ENCODE results near the gene RNU6-1. TPM values are rescaled to one million over a fixed set of nuclear protein-coding genes. Genes with fewer than 3 reads are reported as not detected.

The RNU6-1 gene
- polyA plus RNA-seq, 1 of the 3 experiments (the other 2 are of a cell fraction): not detected

GRCh38 chr15:67826717-67827561 is 12.9 kb downstream of the RNU6-1 start:
- TF ChIP-seq POLR2AphosphoS5 (IDR thresholded peaks at IDR 0.05; ENCODE audit: low read depth, low read length) (no peak), RAD21 (IDR thresholded peaks at IDR 0.05; ENCODE audit: low read length) (no peak), TCF12 (IDR thresholded peaks at IDR 0.05) (no peak), CTCF (IDR thresholded peaks at IDR 0.05) (no peak), NFIC (IDR thresholded peaks at IDR 0.05; ENCODE audit: borderline replicate concordance) (no peak), IRF3 (IDR thresholded peaks at IDR 0.05; ENCODE audit: low read depth, low read length) (no peak)
- Histone ChIP-seq H3K4me3 (ENCODE audit: low read depth in 2 of 2, low read length in 1 of 2) (no peak overlapping the region), H3K27ac (ENCODE audit: low read depth in 2 of 2, low read length in 1 of 2) (no peak overlapping the region), H3K27me3 (ENCODE audit: insufficient read depth) (peaks cover 27% of the 10 kb centered on the region), H3K4me2 (no peak overlapping the region), H2AFZ (ENCODE audit: low read depth) (no peak overlapping the region), H4K20me1 (ENCODE audit: insufficient read depth) (no peaks in the 10 kb centered on the region), H3K4me1 (ENCODE audit: control insufficient read depth in 1 of 2, insufficient read depth in 2 of 2, low read depth in 1 of 2, low read length in 1 of 2) (peaks cover 0 to 21% of the 10 kb centered on the region in 2 experiments; a peak in 2 of 4 replicates), H3K79me2 (ENCODE audit: insufficient read depth) (no peaks in the 10 kb centered on the region), H3K9me2 (no peaks in the 10 kb centered on the region), H3K9me3 (no peaks in the 10 kb centered on the region), H3K36me3 (replicated peaks in 1 of 2; ENCODE audit: control insufficient read depth in 1 of 2, insufficient read depth in 2 of 2, low read length in 1 of 2) (no peaks in the 10 kb centered on the region), H3K9ac (no peak overlapping the region), H3F3A (replicated peaks; ENCODE audit: insufficient read depth) (no peaks in the 10 kb centered on the region)
- WGBS (ENCODE audit: low lambda C conversion rate): 91% methylated on average over 34 of the region's 88 CpGs
- CTCF ChIA-PET: interaction anchor here (1.0 to 1.7 kb wide), 2 partner anchors 9 to 880 kb away, joined by 3 to 4 read pairs; no protein-coding TSS in a partner anchor
- POLR2A ChIA-PET: no interaction called here
- peak; percentile 31 for DNase-seq

- CTCF ChIA-PET: interaction anchor here (2.8 to 4.6 kb wide), 2 partner anchors 9 to 369 kb away, joined by 14 to 23 read pairs; no protein-coding TSS in a partner anchor
- Histone ChIP-seq H3K9ac (no peak overlapping the region), H3K36me3 (replicated peaks in 1 of 2; ENCODE audit: control insufficient read depth in 1 of 2, insufficient read depth in 2 of 2, low read length in 1 of 2) (no peaks in the 10 kb centered on the region), H3K9me3 (no peaks in the 10 kb centered on the region), H3K79me2 (ENCODE audit: insufficient read depth) (no peaks in the 10 kb centered on the region), H3F3A (replicated peaks; ENCODE audit: insufficient read depth) (no peaks in the 10 kb centered on the region), H3K27ac (ENCODE audit: low read depth in 2 of 2, low read length in 1 of 2) (no peak overlapping the region), H3K9me2 (no peaks in the 10 kb centered on the region), H4K20me1 (ENCODE audit: insufficient read depth) (no peaks in the 10 kb centered on the region), H3K27me3 (ENCODE audit: insufficient read depth) (peaks cover 35% of the 10 kb centered on the region), H2AFZ (ENCODE audit: low read depth) (no peak overlapping the region), H3K4me2 (no peak overlapping the region), H3K4me3 (ENCODE audit: low read depth in 2 of 2, low read length in 1 of 2) (no peak overlapping the region), H3K4me1 (ENCODE audit: control insufficient read depth in 1 of 2, insufficient read depth in 2 of 2, low read depth in 1 of 2, low read length in 1 of 2) (peaks cover 0 to 22% of the 10 kb centered on the region in 2 experiments; a peak in 2 of 4 replicates)
- 92% methylated on average over 58 of the region's 77 CpGs for WGBS (ENCODE audit: low lambda C conversion rate)
- DNase-seq: no peak
- POLR2A ChIA-PET: no interaction called here
- no peak for TF ChIP-seq USF1 (IDR thresholded peaks at IDR 0.05; ENCODE audit: borderline replicate concordance, low read depth)
- no peak for TF ChIP-seq FOSL2 (IDR thresholded peaks at IDR 0.05; ENCODE audit: borderline replicate concordance, low read depth)
- no peak for TF ChIP-seq EP300 (IDR thresholded peaks at IDR 0.05; ENCODE audit: borderline replicate concordance in 1 of 2, low read depth in 1 of 2, low read length in 1 of 2)
- no peak for TF ChIP-seq EZH2phosphoT487 (IDR thresholded peaks at IDR 0.05; ENCODE audit: borderline replicate concordance, low read depth)
- no peak for TF ChIP-seq JUND (IDR thresholded peaks at IDR 0.05)
- TF ChIP-seq TAF1 (IDR thresholded peaks at IDR 0.05; ENCODE audit: borderline replicate concordance, low read depth, low read length): no peak
- no peak for TF ChIP-seq CTCF (IDR thresholded peaks at IDR 0.05)
- no peak for TF ChIP-seq MXI1 (IDR thresholded peaks at IDR 0.05; ENCODE audit: low read depth, low read length)
- no peak for TF ChIP-seq ZBTB33 (IDR thresholded peaks at IDR 0.05; ENCODE audit: borderline replicate concordance, low read depth)
- no peak for TF ChIP-seq ELF1 (IDR thresholded peaks at IDR 0.05)
- TF ChIP-seq RFX5 (IDR thresholded peaks at IDR 0.05; ENCODE audit: low read length): no peak
Observed at GRCh38 chr15:67825881-67826716, 13.7 kb downstream of the RNU6-1 start.

Measured in SK-N-SH (cell line).